AG09309 (cell line): ENCODE results near the gene PNMA8A.

Experiments
- DNase-seq: peaks from one replicate; pipeline ENCODE4 v3.0.0-alpha.2; 2010; ENCODE audit warnings: low read depth
- H3K4me3 ChIP-seq: 2 replicates; pipeline ENCODE4 v1.5.1; 2011; ENCODE audit warnings: mild to moderate bottlenecking, low read depth, low read length, moderate library complexity; ENCODE audit not compliant: control insufficient read depth
- TF ChIP-seq, protein P1 (sequence below): IDR thresholded peaks from 2 replicates; pipeline ENCODE4 v1.5.1; 2011; ENCODE audit warnings: mild to moderate bottlenecking, low read depth, low read length, inconsistent platforms; ENCODE audit not compliant: insufficient read depth, control insufficient read depth; ENCODE audit errors: missing control alignments

The PNMA8A gene

DNA sequence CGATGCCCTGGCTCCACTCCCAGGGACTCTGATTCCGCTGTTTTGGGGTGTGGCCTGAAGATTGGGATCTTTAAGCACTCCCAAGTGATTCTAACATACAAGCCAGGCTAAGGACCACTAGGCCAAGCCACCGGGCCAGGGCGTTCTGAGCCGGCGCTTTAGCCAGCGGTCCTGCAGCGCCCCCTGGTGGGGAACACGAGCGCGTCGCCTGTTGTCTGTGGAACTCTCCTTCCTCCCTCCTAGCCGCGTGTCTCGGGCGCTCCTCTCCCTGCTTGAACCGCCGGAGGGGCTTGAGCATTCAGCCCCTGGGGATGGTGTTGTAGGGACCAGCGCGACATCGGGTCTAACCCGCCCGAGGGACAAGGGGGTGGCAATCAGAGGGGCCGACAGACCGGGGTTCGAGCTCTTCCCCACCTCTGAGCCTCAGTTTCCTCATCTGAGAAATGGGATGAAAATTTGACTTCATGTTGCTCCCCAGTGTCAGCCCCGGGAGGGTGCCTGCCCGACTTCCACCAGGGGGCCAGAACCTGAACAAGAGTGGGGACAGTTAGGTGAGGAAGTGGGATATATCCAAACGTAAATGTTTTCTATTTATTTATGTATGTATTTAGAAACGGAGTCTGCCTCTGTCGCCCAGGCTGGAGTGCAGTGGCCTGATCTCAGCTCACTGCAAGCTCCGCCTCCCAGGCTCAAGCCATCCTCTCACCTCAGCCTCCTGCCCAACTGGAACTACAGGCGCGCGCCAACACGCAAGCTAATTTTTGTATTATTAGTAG is 42.3 kb upstream of the PNMA8A start:
- H3K4me3 ChIP-seq, result no peak overlapping the region
- DNase-seq, result peak; percentile 20

DNA sequence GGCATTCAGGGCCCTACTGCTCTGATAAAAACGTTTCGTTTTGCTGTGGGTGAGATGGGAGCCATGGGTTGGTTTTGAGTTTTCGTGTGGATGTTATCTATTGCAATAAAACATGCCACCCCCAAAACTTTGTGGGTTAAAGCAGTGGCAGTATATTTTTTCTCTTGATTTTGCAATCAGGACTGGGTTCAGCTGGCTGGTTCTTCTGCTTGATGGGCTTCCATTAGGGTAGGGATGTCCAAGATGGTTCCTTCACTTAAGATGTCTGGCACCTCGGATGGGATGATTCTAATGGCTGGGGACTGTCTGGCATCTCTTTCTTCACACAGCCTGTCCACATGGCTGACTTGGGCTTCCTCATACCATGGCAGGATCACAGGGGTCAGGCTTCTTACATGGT is 39.9 kb upstream of the PNMA8A start:
- DNase-seq, result no peak
- no peak overlapping the region for H3K4me3 ChIP-seq
- TF ChIP-seq, protein P1, sequence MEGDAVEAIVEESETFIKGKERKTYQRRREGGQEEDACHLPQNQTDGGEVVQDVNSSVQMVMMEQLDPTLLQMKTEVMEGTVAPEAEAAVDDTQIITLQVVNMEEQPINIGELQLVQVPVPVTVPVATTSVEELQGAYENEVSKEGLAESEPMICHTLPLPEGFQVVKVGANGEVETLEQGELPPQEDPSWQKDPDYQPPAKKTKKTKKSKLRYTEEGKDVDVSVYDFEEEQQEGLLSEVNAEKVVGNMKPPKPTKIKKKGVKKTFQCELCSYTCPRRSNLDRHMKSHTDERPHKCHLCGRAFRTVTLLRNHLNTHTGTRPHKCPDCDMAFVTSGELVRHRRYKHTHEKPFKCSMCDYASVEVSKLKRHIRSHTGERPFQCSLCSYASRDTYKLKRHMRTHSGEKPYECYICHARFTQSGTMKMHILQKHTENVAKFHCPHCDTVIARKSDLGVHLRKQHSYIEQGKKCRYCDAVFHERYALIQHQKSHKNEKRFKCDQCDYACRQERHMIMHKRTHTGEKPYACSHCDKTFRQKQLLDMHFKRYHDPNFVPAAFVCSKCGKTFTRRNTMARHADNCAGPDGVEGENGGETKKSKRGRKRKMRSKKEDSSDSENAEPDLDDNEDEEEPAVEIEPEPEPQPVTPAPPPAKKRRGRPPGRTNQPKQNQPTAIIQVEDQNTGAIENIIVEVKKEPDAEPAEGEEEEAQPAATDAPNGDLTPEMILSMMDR, result no peak

More for the DNA sequence above, 42.3 kb upstream of the PNMA8A start:
- TF ChIP-seq, protein P1, result peak; percentile 97

DNA sequence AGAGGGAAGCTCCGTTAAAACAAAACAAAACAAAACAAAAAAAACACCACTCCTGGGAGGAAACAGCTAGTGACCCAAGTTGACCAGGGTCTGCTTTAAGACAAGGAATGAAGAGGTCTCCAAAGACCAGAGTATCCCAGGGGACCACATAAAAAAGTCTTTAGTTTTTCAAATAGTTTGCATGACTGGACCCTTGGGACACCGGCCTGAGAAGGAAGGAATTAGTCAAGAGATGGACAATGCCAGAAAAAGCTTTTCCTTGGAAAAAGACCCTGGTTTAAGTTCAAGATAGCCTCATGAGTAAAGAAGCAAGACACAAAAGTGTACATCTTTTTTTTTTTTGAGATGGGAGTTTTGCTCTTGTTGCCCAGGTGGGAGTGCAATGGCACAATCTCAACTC is 36.8 kb upstream of the PNMA8A start:
- TF ChIP-seq, protein P1, result no peak
- DNase-seq, result no peak
- H3K4me3 ChIP-seq, result no peak overlapping the region

DNA sequence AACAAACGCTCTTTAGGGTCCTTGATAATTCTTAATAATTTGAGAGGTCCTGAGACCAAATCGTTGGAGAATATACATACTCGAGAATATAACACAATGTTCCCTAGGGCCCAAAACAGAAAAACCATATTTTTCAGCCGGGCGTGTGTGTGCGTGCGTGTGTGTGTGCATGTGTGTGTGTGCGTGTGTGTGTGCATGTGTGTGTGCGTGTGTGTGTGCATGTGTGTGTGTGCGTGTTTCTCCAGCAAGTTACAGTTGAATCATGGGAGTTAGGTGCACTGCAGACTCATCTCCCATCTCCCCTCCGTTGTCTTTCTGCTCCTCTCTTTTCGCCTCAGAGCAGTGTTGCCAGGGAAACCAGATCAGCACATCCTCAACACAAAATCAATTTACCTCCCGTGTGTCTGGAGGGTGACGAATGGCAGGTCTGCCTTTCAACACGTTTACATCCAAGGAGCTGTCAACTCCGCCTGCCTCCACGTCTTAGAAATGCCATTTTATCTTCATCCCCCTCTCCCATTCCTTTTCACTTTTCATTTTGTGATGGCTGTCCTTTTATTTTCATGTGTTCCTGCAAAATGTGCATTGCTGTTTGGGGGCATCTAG is 32.6 kb upstream of the PNMA8A start:
- no peak overlapping the region for H3K4me3 ChIP-seq
- no peak for DNase-seq
- TF ChIP-seq, protein P1, result no peak

DNA sequence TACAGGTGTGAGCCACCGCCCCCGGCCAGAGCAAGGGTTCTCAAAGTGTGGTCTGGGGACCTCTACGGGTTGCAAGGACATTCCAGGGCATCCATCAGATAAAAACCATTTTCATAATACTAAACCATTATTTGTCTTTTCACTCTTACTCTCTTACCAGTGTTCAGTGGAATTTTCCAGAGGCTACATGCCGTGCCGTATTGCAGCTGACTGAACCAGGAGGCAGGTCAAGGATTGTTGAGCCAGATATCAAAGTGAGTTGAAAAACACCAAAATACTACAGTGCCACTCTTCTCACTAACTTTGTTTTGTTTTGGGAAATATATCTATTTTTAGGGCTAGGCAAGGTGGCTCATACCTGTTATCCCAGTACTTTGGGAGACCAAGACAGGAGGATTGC is 31.5 kb upstream of the PNMA8A start:
- TF ChIP-seq, protein P1, result no peak
- no peak overlapping the region for H3K4me3 ChIP-seq
- DNase-seq, result no peak

DNA sequence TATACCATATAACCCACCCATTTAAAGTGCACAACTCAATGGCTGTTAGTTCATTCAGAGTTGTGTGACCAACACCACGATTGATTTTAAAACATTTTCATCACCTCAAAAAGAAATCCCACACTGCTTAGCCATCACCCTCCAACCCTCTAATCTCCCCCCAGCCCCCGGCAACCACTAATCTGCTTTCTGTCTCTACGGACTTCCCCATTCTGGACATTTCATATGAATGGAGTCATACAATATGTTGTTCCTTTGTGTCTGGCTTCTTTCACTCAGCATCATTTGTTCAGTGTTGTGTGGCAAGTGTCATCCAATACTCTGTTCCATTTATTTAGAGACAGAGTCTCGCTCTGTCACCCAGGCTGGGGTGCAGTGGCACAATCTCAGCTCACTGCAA is 28.3 kb upstream of the PNMA8A start:
- TF ChIP-seq, protein P1, result no peak
- no peak overlapping the region for H3K4me3 ChIP-seq
- no peak for DNase-seq
